ENCODE results near the gene IKZF3.
A peak's percentile ranks its signal among the peaks of the same experiment; 100 is the strongest.
"Not testable (repeated sequence)": the region's sequence is repeated elsewhere in the genome, so short reads cannot be mapped to it uniquely, and the experiment has no call there.

Gene IKZF3

GRCh38 chr17:39754161-39754957 lies 109.8 kb downstream of the IKZF3 start:
- peak; percentile 80 to 85 for ATAC-seq

- peak; percentile 11 to 17 for ATAC-seq
Observed at GRCh38 chr17:39753514-39754160, 110.5 kb downstream of the IKZF3 start.

- ATAC-seq: no peak
Observed at GRCh38 chr17:39752241-39752881, 111.8 kb downstream of the IKZF3 start.

GRCh38 chr17:39751637-39752036 lies 112.5 kb downstream of the IKZF3 start:
- no peak for ATAC-seq

GRCh38 chr17:39751016-39751543 lies 113.0 kb downstream of the IKZF3 start:
- no peak for ATAC-seq

- no peak for ATAC-seq
Observed at GRCh38 chr17:39750131-39751015, 113.7 kb downstream of the IKZF3 start.

GRCh38 chr17:39748444-39749034 lies 115.6 kb downstream of the IKZF3 start:
- ATAC-seq: not testable (repeated sequence)

GRCh38 chr17:39747745-39748144 lies 116.4 kb downstream of the IKZF3 start:
- ATAC-seq: no peak

GRCh38 chr17:39746145-39746461 lies 118.0 kb downstream of the IKZF3 start:
- no peak for ATAC-seq

GRCh38 chr17:39745335-39746144 lies 118.6 kb downstream of the IKZF3 start:
- ATAC-seq: no peak

- ATAC-seq: no peak
Observed at GRCh38 chr17:39744836-39745215, 119.3 kb downstream of the IKZF3 start.

GRCh38 chr17:39744075-39744835 lies 119.9 kb downstream of the IKZF3 start:
- ATAC-seq: no peak

GRCh38 chr17:39742856-39743436 lies 121.2 kb downstream of the IKZF3 start:
- ATAC-seq: no peak

GRCh38 chr17:39742126-39742855 lies 121.8 kb downstream of the IKZF3 start:
- no peak for ATAC-seq

- ATAC-seq: no peak
Observed at GRCh38 chr17:39740357-39741111, 123.6 kb downstream of the IKZF3 start.

GRCh38 chr17:39739885-39740356 lies 124.2 kb downstream of the IKZF3 start:
- ATAC-seq: no peak

GRCh38 chr17:39738983-39739884 lies 124.9 kb downstream of the IKZF3 start:
- no peak for ATAC-seq

- peak; percentile 84 to 88 for ATAC-seq
Observed at GRCh38 chr17:39738568-39738901, 125.6 kb downstream of the IKZF3 start.
